ENCODE results near the gene IQGAP3. TPM values are rescaled to one million over a fixed set of nuclear protein-coding genes. Genes with fewer than 3 reads are reported as not detected.

The IQGAP3 gene
- total RNA-seq, 1 experiment from 2014 or later = 34.8 TPM

GRCh38 chr1:156494309-156494895, 78.0 kb downstream of the IQGAP3 start:
- no peak for DNase-seq (ENCODE audit: low read depth)
- in situ Hi-C loops (cut with HindIII; ENCODE audit: low pct_unique_long_range_greater_than_20kb, low sequenced_read_pairs) = no loop called here

- in situ Hi-C loops (cut with HindIII; ENCODE audit: low pct_unique_long_range_greater_than_20kb, low sequenced_read_pairs) = no loop called here
These were observed 78.6 kb downstream of the IQGAP3 start for GRCh38 chr1:156493742-156494141.

GRCh38 chr1:156493154-156493631, 79.2 kb downstream of the IQGAP3 start:
- no peak for DNase-seq (ENCODE audit: low read depth)
- in situ Hi-C loops (cut with HindIII; ENCODE audit: low pct_unique_long_range_greater_than_20kb, low sequenced_read_pairs) = no loop called here

More at GRCh38 chr1:156493742-156494141, 78.6 kb downstream of the IQGAP3 start:
- DNase-seq (ENCODE audit: low read depth) = no peak

GRCh38 chr1:156492591-156493080, 79.7 kb downstream of the IQGAP3 start:
- no peak for DNase-seq (ENCODE audit: low read depth)
- in situ Hi-C loops (cut with HindIII; ENCODE audit: low pct_unique_long_range_greater_than_20kb, low sequenced_read_pairs) = no loop called here

- in situ Hi-C loops (cut with HindIII; ENCODE audit: low pct_unique_long_range_greater_than_20kb, low sequenced_read_pairs) = no loop called here
- DNase-seq (ENCODE audit: low read depth) = no peak
These were observed 80.3 kb downstream of the IQGAP3 start for GRCh38 chr1:156492013-156492590.

GRCh38 chr1:156491151-156491949, 81.0 kb downstream of the IQGAP3 start:
- no peak for DNase-seq (ENCODE audit: low read depth)
- in situ Hi-C loops (cut with HindIII; ENCODE audit: low pct_unique_long_range_greater_than_20kb, low sequenced_read_pairs) = no loop called here

- DNase-seq (ENCODE audit: low read depth) = no peak
- in situ Hi-C loops (cut with HindIII; ENCODE audit: low pct_unique_long_range_greater_than_20kb, low sequenced_read_pairs) = no loop called here
These were observed 81.8 kb downstream of the IQGAP3 start for GRCh38 chr1:156490401-156491032.

GRCh38 chr1:156489935-156490293, 82.5 kb downstream of the IQGAP3 start:
- in situ Hi-C loops (cut with HindIII; ENCODE audit: low pct_unique_long_range_greater_than_20kb, low sequenced_read_pairs) = no loop called here

GRCh38 chr1:156489166-156489934, 83.0 kb downstream of the IQGAP3 start:
- no peak for DNase-seq (ENCODE audit: low read depth)
- in situ Hi-C loops (cut with HindIII; ENCODE audit: low pct_unique_long_range_greater_than_20kb, low sequenced_read_pairs) = no loop called here

More at GRCh38 chr1:156489935-156490293, 82.5 kb downstream of the IQGAP3 start:
- DNase-seq (ENCODE audit: low read depth) = no peak

GRCh38 chr1:156488566-156489165, 83.7 kb downstream of the IQGAP3 start:
- in situ Hi-C loops (cut with HindIII; ENCODE audit: low pct_unique_long_range_greater_than_20kb, low sequenced_read_pairs) = no loop called here

GRCh38 chr1:156487862-156488261, 84.5 kb downstream of the IQGAP3 start:
- peak; percentile 66 for DNase-seq (ENCODE audit: low read depth)
- in situ Hi-C loops (cut with HindIII; ENCODE audit: low pct_unique_long_range_greater_than_20kb, low sequenced_read_pairs) = no loop called here

More at GRCh38 chr1:156488566-156489165, 83.7 kb downstream of the IQGAP3 start:
- DNase-seq (ENCODE audit: low read depth) = no peak

GRCh38 chr1:156486421-156487344, 85.7 kb downstream of the IQGAP3 start:
- no peak for DNase-seq (ENCODE audit: low read depth)
- in situ Hi-C loops (cut with HindIII; ENCODE audit: low pct_unique_long_range_greater_than_20kb, low sequenced_read_pairs) = no loop called here

GRCh38 chr1:156485984-156486383, 86.4 kb downstream of the IQGAP3 start:
- in situ Hi-C loops (cut with HindIII; ENCODE audit: low pct_unique_long_range_greater_than_20kb, low sequenced_read_pairs) = no loop called here

GRCh38 chr1:156484480-156485058, 87.8 kb downstream of the IQGAP3 start:
- in situ Hi-C loops (cut with HindIII; ENCODE audit: low pct_unique_long_range_greater_than_20kb, low sequenced_read_pairs) = no loop called here
- DNase-seq (ENCODE audit: low read depth) = no peak

More at GRCh38 chr1:156485984-156486383, 86.4 kb downstream of the IQGAP3 start:
- DNase-seq (ENCODE audit: low read depth) = no peak

GRCh38 chr1:156483397-156483796, 89.0 kb downstream of the IQGAP3 start:
- in situ Hi-C loops (cut with HindIII; ENCODE audit: low pct_unique_long_range_greater_than_20kb, low sequenced_read_pairs) = no loop called here

GRCh38 chr1:156482276-156482675, 90.1 kb downstream of the IQGAP3 start:
- in situ Hi-C loops (cut with HindIII; ENCODE audit: low pct_unique_long_range_greater_than_20kb, low sequenced_read_pairs) = no loop called here
- no peak for DNase-seq (ENCODE audit: low read depth)

More at GRCh38 chr1:156483397-156483796, 89.0 kb downstream of the IQGAP3 start:
- no peak for DNase-seq (ENCODE audit: low read depth)

Measured in Caki2 (cell line).